Smooth muscle cell (in vitro differentiated cells): ENCODE results near the gene CADPS2. TPM values are rescaled to one million over a fixed set of nuclear protein-coding genes. Genes with fewer than 3 reads are reported as not detected.

Experiments used
- DNase-seq: peaks from one replicate; lab custom pipeline; 2025; ENCODE audit not compliant: unreplicated experiment; lab: John Stamatoyannopoulos, UW
- H2AFZ ChIP-seq: fragments of 200-600 bp; sonication (generic); 2 replicates; pipeline ENCODE4 v1.6.0; 2016; ENCODE audit warnings: antibody characterized with exemption, low read depth, mild to moderate bottlenecking
- H3F3A ChIP-seq: fragments of 200-600 bp; sonication (generic); 2 replicates; pipeline ENCODE4 v1.6.0; 2017; ENCODE audit warnings: antibody characterized with exemption, low read depth
- H3K27ac ChIP-seq: fragments of 200-600 bp; sonication (generic); 2 replicates; pipeline ENCODE4 v1.5.1; 2016; ENCODE audit warnings: low read depth, mild to moderate bottlenecking
- H3K27me3 ChIP-seq: fragments of 200-600 bp; sonication (generic); 2 replicates; pipeline ENCODE4 v1.6.1; 2016; ENCODE audit warnings: low read depth, mild to moderate bottlenecking
- H3K36me3 ChIP-seq: fragments of 200-600 bp; sonication (generic); 2 replicates; pipeline ENCODE4 v1.5.1; 2016; ENCODE audit warnings: low read depth
- H3K4me1 ChIP-seq: fragments of 200-600 bp; sonication (generic); 2 replicates; pipeline ENCODE4 v1.5.1; 2016; ENCODE audit warnings: low read depth
- H3K4me2 ChIP-seq: fragments of 200-600 bp; sonication (generic); 2 replicates; pipeline ENCODE4 v1.6.0; 2016; ENCODE audit warnings: mild to moderate bottlenecking
- H3K4me3 ChIP-seq: fragments of 200-600 bp; sonication (generic); 2 replicates; pipeline ENCODE4 v1.5.1; 2016; ENCODE audit warnings: mild to moderate bottlenecking
- H3K79me2 ChIP-seq: fragments of 200-600 bp; sonication (generic); 2 replicates; pipeline ENCODE4 v1.6.0; 2016; ENCODE audit warnings: low read depth, mild to moderate bottlenecking
- H3K9ac ChIP-seq: fragments of 200-600 bp; sonication (generic); 2 replicates; pipeline ENCODE4 v1.6.0; 2016; ENCODE audit warnings: low read depth
- H3K9me3 ChIP-seq: fragments of 200-600 bp; sonication (generic); replicated peaks from 2 replicates; pipeline ENCODE4 v1.5.1; 2016; ENCODE audit warnings: low read depth
- H4K20me1 ChIP-seq: fragments of 200-600 bp; sonication (generic); 2 replicates; pipeline ENCODE4 v1.6.0; 2016; ENCODE audit warnings: low read depth
- CTCF ChIP-seq: fragments of 200-600 bp; sonication (generic); IDR thresholded peaks from 2 replicates; pipeline ENCODE4 v1.5.1; 2017; ENCODE audit warnings: borderline replicate concordance, mild to moderate bottlenecking, antibody characterized with exemption; ENCODE audit not compliant: insufficient read depth, poor library complexity, severe bottlenecking
- WGBS: methylation state at CpG from one replicate; pipeline ENCODE4 v1.1.7; 2016; ENCODE audit warnings: low lambda C conversion rate; 5-methylcytosine and 5-hydroxymethylcytosine counted together
- polyA plus RNA-seq: library from polyadenylated mRNA; unstranded; fragments of >200 nt; fragmentation: Nextera tagmentation; extraction: Ambion mirVana; gene quantifications from 2 replicates; pipeline ENCODE4 v1.2.1, GENCODE V29; 2016
- total RNA-seq: library from RNA; depleted of rRNA; stranded (reverse); fragments of >200 nt; gene quantifications from 2 replicates; pipeline ENCODE4 v1.2.3, GENCODE V29; 2014

CADPS2 gene
- total and polyA plus RNA-seq, 2 experiments from 2014 or later: 8.5 to 15.6 TPM

- Histone ChIP-seq H2AFZ (no peak overlapping the region), H3K27ac (no peak overlapping the region), H3K4me2 (peak overlapping the region; percentile 92), H3K27me3 (peaks cover 100% of the 10 kb centered on the region), H3K36me3 (no peaks in the 10 kb centered on the region), H3F3A (no peaks in the 10 kb centered on the region), H3K9me3 (no peaks in the 10 kb centered on the region), H3K79me2 (no peaks in the 10 kb centered on the region), H3K9ac (no peak overlapping the region), H3K4me3 (no peak overlapping the region), H3K4me1 (peaks cover 31% of the 10 kb centered on the region), H4K20me1 (no peaks in the 10 kb centered on the region)
- 20% methylated on average over 3 of the region's 3 CpGs for whole genome bisulfite sequencing
- TF ChIP-seq CTCF: no peak
- no peak for DNase-seq
These were observed 576.8 kb downstream of the CADPS2 start for GRCh38 chr7:122309421-122309820.

- no peaks in the 10 kb centered on the region for H3K36me3 ChIP-seq
- WGBS: 7% methylated on average over 13 of the region's 13 CpGs
- no peaks in the 10 kb centered on the region for H3F3A ChIP-seq
- no peak overlapping the region for H2AFZ ChIP-seq
- peaks cover 12% of the 10 kb centered on the region for H3K4me1 ChIP-seq
- no peaks in the 10 kb centered on the region for H4K20me1 ChIP-seq
- H3K4me3 ChIP-seq: no peak overlapping the region
- H3K4me2 ChIP-seq: no peak overlapping the region
- TF ChIP-seq CTCF: no peak
- H3K79me2 ChIP-seq: no peaks in the 10 kb centered on the region
- H3K9me3 ChIP-seq: no peaks in the 10 kb centered on the region
- H3K9ac ChIP-seq: no peak overlapping the region
- no peak overlapping the region for H3K27ac ChIP-seq
- peaks cover 100% of the 10 kb centered on the region for H3K27me3 ChIP-seq
- no peak for DNase-seq
These were observed 579.0 kb downstream of the CADPS2 start for GRCh38 chr7:122307228-122307621.

GRCh38 chr7:122306320-122307227 is 579.7 kb downstream of the CADPS2 start:
- Histone ChIP-seq H3K27me3 (peaks cover 100% of the 10 kb centered on the region), H3K4me3 (no peak overlapping the region), H3K9me3 (no peaks in the 10 kb centered on the region), H4K20me1 (no peaks in the 10 kb centered on the region), H3K79me2 (no peaks in the 10 kb centered on the region), H3K36me3 (no peaks in the 10 kb centered on the region), H3K4me2 (peak overlapping the region; percentile 79), H3F3A (no peaks in the 10 kb centered on the region), H3K4me1 (peaks cover 9% of the 10 kb centered on the region), H3K9ac (no peak overlapping the region), H2AFZ (no peak overlapping the region), H3K27ac (no peak overlapping the region)
- 2% methylated on average over 36 of the region's 37 CpGs for WGBS
- no peak for TF ChIP-seq CTCF
- DNase-seq: no peak
